Neural cell (in vitro differentiated cells): ENCODE results near the gene ST6GALNAC4.

Source experiments
- CTCF ChIP-seq: fragments of 450-650 bp; IDR thresholded peaks from 2 replicates; pipeline ENCODE4 v1.5.1; 2014; ENCODE audit warnings: antibody characterized with exemption, mild to moderate bottlenecking, moderate library complexity; ENCODE audit not compliant: poor library complexity, severe bottlenecking
- EP300 ChIP-seq: fragments of 450-650 bp; conservative IDR thresholded peaks from 2 replicates; pipeline ENCODE4 v1.6.1; 2014; ENCODE audit warnings: antibody characterized with exemption, mild to moderate bottlenecking, moderate library complexity; ENCODE audit not compliant: poor library complexity, severe bottlenecking
- EZH2 ChIP-seq: fragments of 200-600, 300-800 bp; shearing (Covaris generic), sonication (generic); IDR thresholded peaks from 2 replicates; pipeline ENCODE4 v1.6.1; 2014; ENCODE audit warnings: antibody characterized with exemption, low read length, borderline replicate concordance, mild to moderate bottlenecking; ENCODE audit not compliant: insufficient read depth, poor library complexity, severe bottlenecking
- RAD21 ChIP-seq: fragments of 450-650 bp; conservative IDR thresholded peaks from 2 replicates; pipeline ENCODE4 v1.6.1; 2014; ENCODE audit warnings: antibody characterized with exemption, mild to moderate bottlenecking, moderate library complexity
- SMC3 ChIP-seq: fragments of 450-650 bp; conservative IDR thresholded peaks from 2 replicates; pipeline ENCODE4 v1.6.1; 2014; ENCODE audit warnings: antibody characterized with exemption, mild to moderate bottlenecking, moderate library complexity; ENCODE audit not compliant: poor library complexity

- TF ChIP-seq EZH2 (no peak), SMC3 (no peak), CTCF (no peak), RAD21 (no peak), EP300 (no peak)
Observed at GRCh38 chr9:127934248-127934647, 17.4 kb upstream of the ST6GALNAC4 start.
